Urothelium cell line (cell line): ENCODE data around the gene PSIP1.
A peak's percentile ranks its signal among the peaks of the same experiment; 100 is the strongest.

Source experiments
- DNase-seq: peaks from one replicate; pipeline ENCODE4 v3.0.0; 2011; ENCODE audit warnings: low spot score, mixed read lengths
- FAIRE-seq: peaks from 2 replicates; lab custom pipeline; 2011; peaks lifted over from hg19 to GRCh38; lab: Jason Lieb, UNC

Gene PSIP1

GRCh38 chr9:15509931-15510788 lies 610 bp downstream of the PSIP1 start:
- DNase-seq (peak; percentile 40), FAIRE-seq (no peak)

GRCh38 chr9:15505921-15506320 lies 4.8 kb downstream of the PSIP1 start:
- DNase-seq (no peak), FAIRE-seq (no peak)

GRCh38 chr9:15501803-15502202 lies 9.0 kb downstream of the PSIP1 start:
- no peak for FAIRE-seq
- DNase-seq = no peak

- no peak for DNase-seq
- no peak for FAIRE-seq
These were observed 9.6 kb downstream of the PSIP1 start for GRCh38 chr9:15501179-15501578.

- DNase-seq (no peak), FAIRE-seq (no peak)
These were observed 11.6 kb downstream of the PSIP1 start for GRCh38 chr9:15499139-15499538.

GRCh38 chr9:15498246-15498995 lies 12.3 kb downstream of the PSIP1 start:
- FAIRE-seq = no peak
- no peak for DNase-seq

- FAIRE-seq (no peak), DNase-seq (no peak)
These were observed 18.2 kb downstream of the PSIP1 start for GRCh38 chr9:15492485-15493150.

- FAIRE-seq (no peak), DNase-seq (no peak)
These were observed 18.8 kb downstream of the PSIP1 start for GRCh38 chr9:15491950-15492349.

- FAIRE-seq (no peak), DNase-seq (no peak)
These were observed 24.7 kb downstream of the PSIP1 start for GRCh38 chr9:15485836-15486666.

GRCh38 chr9:15484802-15485201 lies 26.0 kb downstream of the PSIP1 start:
- FAIRE-seq = no peak
- no peak for DNase-seq

- FAIRE-seq = no peak
- DNase-seq = no peak
These were observed 28.6 kb downstream of the PSIP1 start for GRCh38 chr9:15482146-15482545.

GRCh38 chr9:15480028-15480427 lies 30.7 kb downstream of the PSIP1 start:
- DNase-seq = no peak
- FAIRE-seq = no peak

- no peak for FAIRE-seq
- no peak for DNase-seq
These were observed 34.7 kb downstream of the PSIP1 start for GRCh38 chr9:15475923-15476536.

GRCh38 chr9:15469862-15470261 lies 40.9 kb downstream of the PSIP1 start:
- DNase-seq (no peak), FAIRE-seq (no peak)

- no peak for DNase-seq
- FAIRE-seq = no peak
These were observed 41.4 kb downstream of the PSIP1 start for GRCh38 chr9:15469406-15469805.

- no peak for DNase-seq
- no peak for FAIRE-seq
These were observed 42.6 kb downstream of the PSIP1 start for GRCh38 chr9:15468145-15468544.

- no peak for DNase-seq
- FAIRE-seq = no peak
These were observed 49.2 kb downstream of the PSIP1 start for GRCh38 chr9:15461601-15462000.

- FAIRE-seq = no peak
- DNase-seq = no peak
These were observed 49.7 kb downstream of the PSIP1 start for GRCh38 chr9:15461056-15461455.

- DNase-seq (no peak), FAIRE-seq (no peak)
These were observed 56.8 kb downstream of the PSIP1 start for GRCh38 chr9:15453956-15454355.

GRCh38 chr9:15444141-15444540 lies 66.6 kb downstream of the PSIP1 start:
- no peak for FAIRE-seq
- DNase-seq = no peak
